AG20443 (cell line): ENCODE results near the gene DNAJC17.

Experiments used
- DNase-seq: peaks from one replicate; pipeline ENCODE4 v3.0.0; 2012; ENCODE audit warnings: low spot score, mixed read lengths

DNAJC17 gene

GRCh38 chr15:40830884-40831283 lies 23.6 kb upstream of the DNAJC17 start:
- no peak for DNase-seq

GRCh38 chr15:40829115-40829514 lies 21.8 kb upstream of the DNAJC17 start:
- DNase-seq, result no peak

GRCh38 chr15:40828447-40829036 lies 21.3 kb upstream of the DNAJC17 start, which contains the start of gene PPP1R14D:
Gene PPP1R14D (minus strand): TSS chr15:40828708. CDS start chr15:40828641, 67 bp downstream.
- DNase-seq, result no peak

- no peak for DNase-seq
Observed at GRCh38 chr15:40826423-40827075, 19.3 kb upstream of the DNAJC17 start.

- peak; percentile 31 for DNase-seq
Observed at GRCh38 chr15:40825661-40826422, 18.6 kb upstream of the DNAJC17 start.

DNA sequence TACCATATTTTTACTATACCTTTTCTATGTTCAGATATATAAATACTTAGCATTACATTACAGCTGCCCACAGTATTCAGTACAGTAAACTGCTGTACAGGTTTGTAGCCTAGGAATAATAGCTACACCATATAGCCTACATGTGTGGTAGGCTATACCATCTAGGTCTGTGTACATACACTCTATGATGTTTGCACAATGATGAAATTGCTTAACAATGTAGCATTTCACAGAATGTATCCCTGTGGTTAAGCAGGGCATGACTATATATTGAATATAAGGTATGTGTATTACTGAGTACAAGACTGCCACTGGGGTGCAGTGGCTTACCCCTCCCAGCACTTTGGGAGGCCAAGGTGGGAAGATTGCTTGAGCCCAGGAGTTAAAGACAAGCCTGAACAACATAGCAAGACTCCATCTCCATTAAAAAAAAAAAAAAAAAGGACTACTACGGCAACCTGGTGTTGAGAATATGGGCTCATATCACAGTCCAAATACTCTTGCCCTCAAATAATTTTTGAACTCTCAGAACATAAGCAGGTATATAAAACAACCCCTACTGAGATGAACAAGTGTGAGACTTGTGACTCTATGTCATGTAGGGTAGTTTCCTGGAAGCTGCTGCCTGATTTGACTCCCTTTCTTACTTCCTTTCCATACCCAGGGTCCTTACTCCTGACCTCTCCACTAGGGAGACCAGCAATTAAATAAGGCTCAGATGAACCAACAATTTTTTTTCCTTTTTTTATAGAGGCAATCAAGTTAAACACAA lies 16.5 kb upstream of the DNAJC17 start:
- DNase-seq, result no peak

GRCh38 chr15:40821195-40821594 lies 13.9 kb upstream of the DNAJC17 start:
- DNase-seq, result no peak

DNA sequence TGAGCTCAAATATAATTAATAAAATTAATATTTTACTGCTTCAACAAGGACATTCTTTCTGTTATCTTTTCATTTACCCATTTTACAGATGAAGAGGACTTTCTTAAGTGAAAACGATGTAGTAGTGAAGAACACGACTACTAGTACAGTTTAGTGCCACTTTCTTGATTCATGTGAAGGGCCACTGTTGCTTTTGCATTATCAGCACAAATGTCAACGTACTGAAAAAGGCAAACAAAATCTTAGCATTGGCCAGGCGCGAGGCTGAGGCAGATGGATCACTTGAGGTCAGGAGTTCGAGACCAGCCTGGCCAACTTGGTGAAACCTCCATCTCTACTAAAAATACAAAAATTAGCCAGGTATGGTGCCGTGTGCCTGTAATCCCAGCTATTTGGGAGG lies 11.8 kb upstream of the DNAJC17 start:
- DNase-seq, result no peak

DNA sequence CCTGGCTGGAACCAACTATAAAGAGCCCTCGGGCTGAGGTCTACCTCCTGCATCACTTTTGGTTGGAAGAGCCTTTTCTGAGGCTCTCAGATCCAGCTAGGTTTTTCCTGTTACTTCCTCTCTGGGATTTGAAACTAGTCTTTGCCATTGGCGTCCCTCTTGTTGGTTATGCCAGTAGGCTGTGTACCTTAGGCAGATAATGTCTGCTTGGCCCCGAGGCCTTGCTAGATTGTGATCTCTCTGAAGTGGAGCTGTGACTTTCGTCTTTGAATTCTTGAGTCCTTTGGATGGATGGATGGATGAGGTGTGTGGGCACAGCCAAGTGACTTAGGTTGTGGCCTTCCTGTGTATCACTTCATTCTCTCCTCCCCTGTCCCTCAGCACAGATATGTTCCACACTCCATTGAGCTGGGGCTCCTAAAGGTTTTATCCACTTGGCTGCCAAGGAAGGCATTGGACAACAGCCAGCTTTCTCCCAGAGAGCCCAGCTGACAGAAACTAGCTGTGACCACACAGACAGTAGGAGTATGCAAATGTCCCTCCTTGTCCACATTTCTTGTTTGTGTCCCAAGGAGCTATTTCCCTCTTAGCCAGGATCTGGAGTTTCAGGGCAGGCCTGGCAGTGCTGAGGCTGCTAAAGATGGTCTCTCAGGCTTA lies 7.9 kb upstream of the DNAJC17 start:
- no peak for DNase-seq

GRCh38 chr15:40812721-40813425 lies 5.6 kb upstream of the DNAJC17 start:
- no peak for DNase-seq

DNA sequence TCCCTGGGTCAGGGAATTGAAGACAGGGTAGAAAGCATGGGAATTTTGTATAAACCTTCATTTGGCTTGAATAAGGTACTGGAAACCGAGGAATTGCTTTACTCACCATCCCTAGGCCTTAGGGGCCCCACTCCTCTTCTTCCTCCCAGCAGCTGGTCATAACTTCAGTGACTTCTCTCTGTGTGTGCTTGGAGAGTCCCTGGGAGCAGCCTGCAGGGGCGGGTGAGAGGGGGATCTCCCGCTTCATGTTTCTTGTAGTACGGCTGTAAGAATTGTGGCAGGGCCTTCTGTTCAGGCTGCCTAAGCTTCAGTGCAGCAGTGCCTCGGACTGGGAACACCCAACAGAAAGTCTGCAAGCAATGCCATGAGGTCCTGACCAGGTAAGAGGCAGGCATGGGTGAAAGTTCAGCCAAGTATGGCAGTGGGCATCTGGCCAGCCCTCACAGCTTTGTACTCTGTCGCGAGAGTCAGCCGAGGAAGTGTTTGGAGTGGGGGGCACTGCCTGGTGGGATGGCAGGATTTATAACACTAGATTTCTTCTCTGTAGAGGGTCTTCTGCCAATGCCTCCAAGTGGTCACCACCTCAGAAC lies 1.7 kb upstream of the DNAJC17 start:
- DNase-seq, result no peak

- DNase-seq, result no peak
Observed at GRCh38 chr15:40807888-40808461, 702 bp upstream of the DNAJC17 start.

DNA sequence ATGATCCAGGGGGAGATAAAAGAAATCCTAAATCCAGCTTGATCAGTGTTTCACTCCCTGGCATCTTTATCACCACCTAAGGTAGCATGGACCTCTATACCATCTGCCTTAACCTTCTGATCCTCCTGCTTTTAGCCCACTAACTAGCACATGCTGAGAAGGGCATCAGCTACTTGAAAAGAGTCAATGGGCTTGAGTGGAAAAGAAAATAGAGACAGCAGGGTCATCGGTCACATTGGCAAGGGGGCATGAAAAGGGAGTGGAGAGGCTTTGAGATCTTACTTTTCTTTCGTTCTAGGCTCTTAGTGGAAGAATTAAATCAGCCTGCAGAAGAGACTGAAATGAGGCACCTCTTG lies 623 bp downstream of the DNAJC17 start:
- no peak for DNase-seq

GRCh38 chr15:40803688-40804087 lies 3.6 kb downstream of the DNAJC17 start:
- no peak for DNase-seq

- DNase-seq, result no peak
Observed at GRCh38 chr15:40803076-40803475, 4.2 kb downstream of the DNAJC17 start.

- DNase-seq, result no peak
Observed at GRCh38 chr15:40799523-40799922, 7.8 kb downstream of the DNAJC17 start.

DNA sequence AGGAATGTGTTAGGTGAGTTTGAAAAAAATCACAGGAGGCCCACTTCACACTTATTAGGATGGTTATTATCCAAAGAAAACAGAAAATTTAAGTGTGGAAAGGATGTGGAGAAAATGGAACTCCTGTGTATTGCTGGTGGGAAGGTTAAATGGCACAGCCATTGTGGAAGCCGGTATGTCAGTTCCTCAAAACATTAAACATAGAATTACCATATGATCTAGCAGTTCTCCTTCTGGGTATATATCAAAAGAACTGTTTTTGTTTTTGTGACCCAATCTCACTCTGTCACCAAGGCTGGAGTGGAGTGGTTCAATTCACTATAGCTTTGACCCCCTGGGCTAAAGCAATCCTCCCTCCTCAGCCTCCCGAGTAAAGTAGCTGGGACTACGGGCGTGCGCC lies 10.8 kb downstream of the DNAJC17 start:
- no peak for DNase-seq

GRCh38 chr15:40796041-40796440 lies 11.2 kb downstream of the DNAJC17 start:
- DNase-seq, result no peak

GRCh38 chr15:40793216-40793989 lies 13.9 kb downstream of the DNAJC17 start:
- DNase-seq, result peak; percentile 66

DNA sequence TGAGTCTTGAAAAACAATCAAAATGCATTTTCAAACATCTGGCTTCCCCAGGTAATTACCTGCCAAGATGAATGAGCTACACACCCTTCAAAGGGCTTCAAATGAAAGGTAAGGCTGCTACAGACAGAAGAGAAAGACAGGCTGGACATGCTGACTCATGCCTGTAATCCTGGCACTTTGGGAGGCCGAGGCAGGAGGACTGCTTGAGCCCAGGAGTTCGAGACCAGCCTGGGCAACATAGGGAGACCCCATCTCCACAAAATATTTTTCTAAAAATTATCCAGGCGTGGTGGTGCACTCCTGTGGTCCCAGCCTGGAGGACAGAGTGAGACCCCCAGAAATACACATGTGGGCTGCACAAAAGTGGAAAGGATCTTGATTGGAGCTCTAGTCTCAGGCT lies 14.9 kb downstream of the DNAJC17 start:
- no peak for DNase-seq
